HUDEP-2 (cell line): ENCODE data around the gene CRYGC.
A peak's percentile ranks its signal among the peaks of the same experiment; 100 is the strongest.

Experiments used
- DNase-seq, 76 experiments: peaks; one replicate each; lab custom pipeline; 2025; ENCODE audit not compliant: unreplicated experiment in 76 of 76; lab: John Stamatoyannopoulos, UW

The CRYGC gene

GRCh38 chr2:208129744-208130711, at the start of gene CRYGC:
Gene CRYGC, minus strand, starts transcription at chr2:208129828. Its CDS starts 36 bp downstream, at chr2:208129792.
- DNase-seq, result no peak

DNA sequence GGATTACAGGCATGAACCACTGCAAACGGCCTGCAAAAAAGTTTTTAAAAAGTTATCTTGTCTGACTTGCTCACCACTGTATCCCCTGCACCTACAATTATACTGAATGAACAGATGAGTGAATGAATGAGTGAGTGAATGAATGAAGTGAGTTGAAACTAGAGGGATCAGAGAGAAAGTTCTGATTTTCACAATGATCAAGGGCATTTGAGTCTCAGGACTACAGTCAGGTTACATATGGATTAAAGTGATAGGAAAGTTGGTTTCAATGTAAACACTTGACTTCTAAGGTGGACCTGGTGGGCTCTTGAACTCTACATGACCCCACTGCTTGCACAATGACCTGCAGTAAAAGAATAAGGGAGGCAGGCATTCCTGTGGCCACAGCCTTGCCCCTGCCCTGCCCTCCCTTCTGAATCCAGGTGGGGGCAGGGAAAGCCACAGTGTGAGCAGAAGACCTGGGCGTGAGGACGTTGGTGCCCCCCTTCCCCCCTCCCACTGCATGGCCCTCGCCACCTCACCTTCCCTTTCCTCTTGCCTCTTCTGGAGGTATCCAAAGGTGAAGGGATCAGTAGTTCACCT, 49.5 kb upstream of the CRYGC start:
- DNase-seq, result no peak

GRCh38 chr2:208175840-208176153, 46.2 kb upstream of the CRYGC start:
- no peak for DNase-seq

DNA sequence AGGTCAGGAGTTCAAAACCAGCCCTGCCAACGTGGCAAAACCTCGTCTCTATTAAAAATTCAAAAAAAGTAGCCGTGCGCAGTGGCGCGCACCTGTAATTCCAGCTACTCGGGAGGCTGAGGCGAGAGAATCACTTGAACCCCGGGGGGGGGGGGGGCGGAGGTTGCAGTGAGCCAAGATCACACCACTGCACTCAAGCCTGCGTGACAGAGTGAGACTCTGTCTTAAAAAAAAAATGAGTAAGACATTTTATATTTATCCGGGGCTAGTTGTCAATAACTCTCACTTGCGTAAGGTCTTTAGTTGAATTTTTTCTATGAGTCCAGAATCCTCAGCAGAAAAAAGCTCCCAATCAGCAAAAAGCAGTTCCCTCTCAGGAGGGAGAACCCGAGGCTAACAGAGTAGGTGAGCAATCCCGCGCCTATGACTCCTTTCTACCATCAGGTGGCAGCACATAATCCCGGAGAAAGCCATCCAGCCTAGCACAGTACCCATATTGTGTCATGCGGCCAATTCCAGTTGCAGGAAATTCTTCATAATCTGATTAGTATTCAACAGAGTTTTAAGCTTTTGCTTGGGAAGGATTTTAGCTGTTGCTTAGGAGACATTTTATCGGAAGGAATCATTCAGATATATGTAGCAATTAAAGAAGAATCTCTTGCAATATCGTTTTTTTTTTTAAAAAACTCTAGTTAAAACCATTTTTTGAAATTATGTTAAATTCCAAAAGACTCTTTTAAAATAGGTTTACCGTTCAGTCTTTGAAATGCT, 45.6 kb upstream of the CRYGC start:
- peak in 66 of 76 experiments; percentile 1 to 81 (median 42) for DNase-seq

DNA sequence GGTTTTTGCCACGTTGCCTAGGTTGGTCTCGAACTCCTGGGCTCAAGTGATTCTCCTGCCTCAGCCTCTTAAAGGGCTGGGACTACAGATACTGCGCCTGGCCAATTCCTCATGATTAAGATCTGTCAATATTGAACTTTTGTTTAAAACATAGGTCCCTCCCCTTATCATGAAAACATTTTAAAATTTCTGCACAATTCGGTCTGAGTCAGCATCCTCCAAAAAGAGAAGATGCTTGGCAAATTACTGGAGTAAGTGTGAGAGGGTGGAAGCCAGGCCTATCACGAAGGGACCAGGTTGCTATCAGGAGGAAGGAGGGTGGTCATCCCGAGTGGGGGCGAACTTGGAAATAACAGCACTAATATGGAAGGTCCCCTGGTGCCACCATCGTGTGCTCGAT, 44.5 kb upstream of the CRYGC start:
- DNase-seq, result no peak

GRCh38 chr2:208172125-208172524, 42.5 kb upstream of the CRYGC start:
- DNase-seq, result peak in 13 of 76 experiments; percentile 1 to 42 (median 23)

GRCh38 chr2:208164951-208165755, 35.5 kb upstream of the CRYGC start:
- DNase-seq, result no peak

GRCh38 chr2:208163489-208163888, 33.9 kb upstream of the CRYGC start, which contains the start of gene CRYGA:
Gene CRYGA, minus strand, starts transcription at chr2:208163589. Its CDS starts 33 bp downstream, at chr2:208163556.
- no peak for DNase-seq

GRCh38 chr2:208156439-208156838, 26.8 kb upstream of the CRYGC start:
- DNase-seq, result no peak

- no peak for DNase-seq
These were observed 23.5 kb upstream of the CRYGC start for GRCh38 chr2:208153156-208153555.

GRCh38 chr2:208150956-208151355, 21.3 kb upstream of the CRYGC start:
- no peak for DNase-seq

- DNase-seq, result no peak
These were observed 20.5 kb upstream of the CRYGC start for GRCh38 chr2:208150094-208150493.

- no peak for DNase-seq
These were observed 19.2 kb upstream of the CRYGC start for GRCh38 chr2:208148803-208149202.

DNA sequence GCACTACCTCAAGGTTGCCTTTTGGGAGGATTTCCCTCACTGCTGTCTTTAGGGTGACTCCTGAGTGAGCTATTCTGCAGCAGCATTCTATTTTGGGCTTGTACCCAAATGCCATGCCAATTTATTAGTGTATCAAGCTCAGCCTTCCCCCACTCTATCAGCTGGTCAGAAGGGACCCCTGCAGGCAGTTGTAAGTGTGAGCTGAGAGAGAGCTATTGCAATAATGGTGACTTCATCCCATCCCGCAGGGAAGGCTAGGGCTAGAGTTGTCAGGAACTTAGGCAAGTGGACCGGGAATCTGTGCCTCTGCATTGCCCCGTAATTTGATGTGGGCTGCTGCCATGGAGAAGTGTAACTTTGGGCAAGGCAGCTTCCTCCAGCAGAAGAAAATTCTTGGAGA, 18.1 kb upstream of the CRYGC start:
- no peak for DNase-seq

DNA sequence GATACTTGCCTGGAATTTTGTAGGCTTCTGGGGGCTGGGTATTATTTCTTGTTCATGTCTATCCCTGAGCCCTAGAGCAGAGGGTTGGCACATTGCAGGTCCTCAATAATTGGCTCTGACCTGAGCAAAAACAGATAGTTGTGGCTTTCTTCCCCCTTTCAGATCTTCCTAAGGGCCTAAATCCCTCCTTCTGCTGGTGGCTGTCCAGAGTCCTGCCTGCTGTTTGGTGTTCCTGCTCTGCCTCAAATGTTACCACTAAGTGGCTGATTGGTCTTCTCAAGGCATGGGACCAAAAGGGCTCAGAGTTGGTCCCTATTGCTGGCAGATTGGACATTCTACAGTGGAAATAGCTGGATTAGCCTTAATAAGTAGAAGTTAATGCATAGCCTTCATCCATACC, 17.4 kb upstream of the CRYGC start:
- no peak for DNase-seq

DNA sequence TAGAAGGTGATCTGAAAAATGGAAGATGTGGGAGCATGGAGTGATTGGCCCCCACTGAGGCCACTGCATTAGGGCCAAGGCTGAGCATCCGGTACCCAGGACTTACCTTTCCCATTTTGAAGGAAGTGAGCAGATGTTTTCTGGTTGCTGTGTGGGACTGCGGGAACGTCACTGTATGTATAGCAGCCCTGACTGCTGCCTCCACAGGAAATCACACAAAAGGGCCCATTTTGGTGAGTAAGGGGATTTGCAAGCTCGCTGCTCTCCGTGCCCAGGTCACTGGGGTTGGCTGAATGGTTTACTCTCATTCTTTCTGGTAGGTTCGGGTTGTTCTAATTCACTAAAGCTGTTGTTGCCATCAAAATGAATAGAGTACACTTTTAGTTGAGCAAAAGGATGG, 16.4 kb upstream of the CRYGC start, which contains the start of gene CRYGB:
TSS of gene CRYGB (minus strand) at position 153 of the 400 bp plus-strand sequence. CDS start at position 115, 38 bp downstream.
- no peak for DNase-seq

DNA sequence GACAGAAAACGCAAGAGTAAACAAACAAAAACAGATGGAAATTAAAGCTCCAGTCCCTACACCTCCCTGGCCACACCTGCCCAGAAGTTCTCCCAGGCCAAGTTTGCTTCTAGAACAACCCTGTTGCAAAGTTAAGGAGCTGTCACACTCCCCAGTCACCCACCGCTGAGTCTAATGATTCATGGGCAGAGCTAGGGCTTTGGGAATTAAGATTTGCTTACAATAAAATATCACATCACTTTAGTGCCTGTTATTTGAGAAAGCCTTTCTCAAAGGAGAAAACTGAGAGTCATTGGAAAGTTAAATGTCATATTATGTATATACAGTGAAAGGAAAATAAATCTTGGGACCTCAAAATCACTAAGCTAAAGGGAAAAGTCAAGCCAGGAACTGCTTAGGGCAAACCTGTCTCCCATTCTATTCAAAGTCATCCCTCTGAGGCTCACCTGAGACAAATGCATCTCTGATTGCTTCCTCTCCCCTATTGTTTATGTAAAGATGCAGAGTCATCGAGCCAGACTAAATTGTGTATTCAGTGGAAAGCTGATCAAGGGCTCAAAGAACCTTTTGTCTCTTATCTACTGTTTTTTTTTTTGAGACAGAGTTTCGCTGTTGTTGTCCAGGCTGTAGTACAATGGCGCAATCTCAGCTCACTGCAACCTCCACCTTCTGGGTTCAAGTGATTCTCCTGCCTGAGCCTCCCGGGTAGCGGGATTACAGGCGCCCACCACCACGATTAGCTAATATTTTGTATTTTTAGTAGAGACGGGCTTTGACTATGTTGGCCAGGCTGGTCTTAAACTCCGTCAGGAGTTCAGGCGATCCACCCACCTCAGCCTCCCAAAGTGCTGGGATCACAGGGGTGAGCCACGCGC, 13.5 kb upstream of the CRYGC start:
- DNase-seq, result no peak

DNA sequence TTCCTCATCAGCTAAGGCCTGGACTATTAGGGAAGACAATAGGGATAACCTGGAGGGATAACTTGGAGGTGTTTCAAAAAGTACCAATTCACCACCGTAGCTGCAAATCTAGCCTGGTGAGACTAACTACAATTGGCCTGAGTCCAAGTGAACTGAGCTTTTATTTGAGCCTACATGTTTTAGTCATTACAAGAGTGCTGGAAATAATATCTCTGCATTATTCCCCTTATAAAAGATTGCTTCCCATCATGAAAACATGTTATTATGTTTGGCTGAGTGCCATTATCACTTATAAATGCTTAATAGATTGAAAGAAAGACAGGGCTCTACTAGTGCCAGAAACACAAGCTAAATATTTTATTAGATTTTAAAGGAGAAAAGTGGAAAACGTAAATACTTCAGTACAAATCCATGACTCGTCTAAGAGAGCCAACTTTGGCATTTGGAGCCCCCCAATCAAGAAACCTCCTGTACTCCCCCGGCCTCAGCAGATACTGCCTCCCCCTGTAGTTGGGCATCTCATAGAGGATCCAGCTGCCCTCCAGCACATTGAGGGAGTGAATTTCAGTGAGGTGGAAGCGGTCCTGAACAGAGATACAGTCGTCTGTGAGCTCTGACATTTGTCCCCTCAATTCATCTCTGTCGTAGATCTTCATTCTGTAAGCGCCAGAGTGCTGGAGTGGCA, 12.8 kb upstream of the CRYGC start:
- no peak for DNase-seq

DNA sequence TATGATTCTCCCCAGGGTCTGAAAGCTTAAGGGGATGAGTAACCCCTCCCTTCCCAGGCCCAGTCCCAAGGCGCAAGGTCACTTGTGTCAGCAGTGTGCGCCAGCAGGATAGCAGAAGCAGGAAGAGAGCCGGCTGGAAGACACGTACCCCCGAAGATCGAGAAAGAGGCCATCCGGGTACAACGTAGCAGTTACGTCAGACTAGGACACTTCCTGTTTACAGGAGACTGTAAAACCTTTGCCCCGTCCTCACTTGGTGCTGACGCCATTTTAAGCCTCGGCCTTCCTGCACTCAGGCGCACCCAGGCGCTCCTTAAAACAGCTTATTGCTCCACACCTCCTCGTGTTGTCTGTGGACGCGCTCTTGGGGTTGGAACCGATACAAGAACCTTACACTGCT, 9.8 kb upstream of the CRYGC start:
- no peak for DNase-seq
